GM18502 (cell line): Measurements from ENCODE around the gene LDLRAD3.

ENCODE experiments used
- ATAC-seq: cut with Tn5 transposase; IDR thresholded peaks from one replicate; pipeline ENCODE4 v1.9.1; 2021; ENCODE audit warnings: mild to moderate bottlenecking; ENCODE audit not compliant: unreplicated experiment, poor library complexity

Gene LDLRAD3

GRCh38 chr11:35951680-35952079 lies 7.8 kb downstream of the LDLRAD3 start:
- ATAC-seq: no peak

- no peak for ATAC-seq
Observed at GRCh38 chr11:35953081-35953760, 9.4 kb downstream of the LDLRAD3 start.

GRCh38 chr11:35954205-35954604 lies 10.3 kb downstream of the LDLRAD3 start:
- ATAC-seq: no peak

- ATAC-seq: no peak
Observed at GRCh38 chr11:35955636-35956035, 11.8 kb downstream of the LDLRAD3 start.

GRCh38 chr11:35962369-35963138 lies 18.7 kb downstream of the LDLRAD3 start:
- no peak for ATAC-seq

- ATAC-seq: no peak
Observed at GRCh38 chr11:35963911-35964310, 20.0 kb downstream of the LDLRAD3 start.

- ATAC-seq: no peak
Observed at GRCh38 chr11:35964841-35965240, 21.0 kb downstream of the LDLRAD3 start.

GRCh38 chr11:35967042-35967441 lies 23.2 kb downstream of the LDLRAD3 start:
- ATAC-seq: no peak

GRCh38 chr11:35968386-35969088 lies 24.7 kb downstream of the LDLRAD3 start:
- no peak for ATAC-seq

- no peak for ATAC-seq
Observed at GRCh38 chr11:35969089-35970042, 25.5 kb downstream of the LDLRAD3 start.

- no peak for ATAC-seq
Observed at GRCh38 chr11:35970445-35970844, 26.6 kb downstream of the LDLRAD3 start.

- ATAC-seq: no peak
Observed at GRCh38 chr11:35971841-35972422, 28.1 kb downstream of the LDLRAD3 start.

GRCh38 chr11:35974882-35975589 lies 31.2 kb downstream of the LDLRAD3 start:
- ATAC-seq: no peak

GRCh38 chr11:35976434-35976833 lies 32.6 kb downstream of the LDLRAD3 start:
- ATAC-seq: no peak

- no peak for ATAC-seq
Observed at GRCh38 chr11:35978183-35978582, 34.3 kb downstream of the LDLRAD3 start.

- no peak for ATAC-seq
Observed at GRCh38 chr11:35978891-35979290, 35.0 kb downstream of the LDLRAD3 start.

GRCh38 chr11:35980686-35981390 lies 37.0 kb downstream of the LDLRAD3 start:
- no peak for ATAC-seq

- no peak for ATAC-seq
Observed at GRCh38 chr11:35981581-35981980, 37.7 kb downstream of the LDLRAD3 start.

- ATAC-seq: no peak
Observed at GRCh38 chr11:35982061-35982460, 38.2 kb downstream of the LDLRAD3 start.
